Upper lobe of left lung (tissue), 6 donors: ENCODE measurements around the gene SLC26A2. TPM values are rescaled to one million over a fixed set of nuclear protein-coding genes. Genes with fewer than 3 reads are reported as not detected.

ENCODE experiments used
- ATAC-seq, 2 donors: fragments of 200-7000 bp; cut with Tn5 transposase; one replicate each; pipeline ENCODE4 v1.9.1; 2022; ENCODE audit warnings: mild to moderate bottlenecking in 2 of 2, moderate library complexity in 2 of 2; ENCODE audit not compliant: low FRiP score in 2 of 2
- DNase-seq, 2 donors: peaks; one replicate each; pipeline ENCODE4 v3.0.0-alpha.2; 2019 to 2020
- H3K27ac ChIP-seq, 4 donors: fragments of 200-600 bp; sonication (generic); one replicate each; pipeline ENCODE4 v1.5.1; 2016 to 2019
- H3K27me3 ChIP-seq, 4 donors: fragments of 200-600 bp; sonication (generic); one replicate each; pipeline ENCODE4 v1.5.1; 2017 to 2019
- H3K36me3 ChIP-seq, 4 donors: fragments of 200-600 bp; sonication (generic); one replicate each; pipeline ENCODE4 v1.5.1; 2016 to 2019
- H3K4me1 ChIP-seq, 4 donors: fragments of 200-600 bp; sonication (generic); one replicate each; pipeline ENCODE4 v1.5.1; 2018 to 2019
- H3K4me3 ChIP-seq, 4 donors: fragments of 200-600 bp; sonication (generic); one replicate each; pipeline ENCODE4 v1.5.1; 2017 to 2019; ENCODE audit warnings: mild to moderate bottlenecking in 2 of 4, moderate library complexity in 1 of 4
- H3K9me3 ChIP-seq, 4 donors: fragments of 200-600 bp; sonication (generic); one replicate each; pipeline ENCODE4 v1.5.1; 2018 to 2019
- EP300 ChIP-seq, 4 donors: sonication (generic); formaldehyde crosslinking; IDR thresholded peaks; one replicate each; pipeline ENCODE4 v1.5.1; 2017; ENCODE audit warnings: antibody characterized with exemption in 4 of 4, control low read depth in 2 of 4
- POLR2A ChIP-seq, 4 donors: fragments of 450-650 bp; IDR thresholded peaks; one replicate each; pipeline ENCODE4 v1.5.1; 2016 to 2017; ENCODE audit warnings: antibody characterized with exemption in 4 of 4, mild to moderate bottlenecking in 2 of 4
- POLR2AphosphoS5 ChIP-seq, 2 donors: sonication (generic); formaldehyde crosslinking; IDR thresholded peaks; one replicate each; pipeline ENCODE4 v1.5.1; 2017; ENCODE audit warnings: antibody characterized with exemption in 2 of 2
- WGBS, 2 donors: methylation state at CpG; one replicate each; pipeline ENCODE4 v1.1.5; 2017 to 2018; 5-methylcytosine and 5-hydroxymethylcytosine counted together
- total RNA-seq, 6 donors: library from RNA; depleted of rRNA in 4 of 6; stranded (reverse); fragments of >200 nt in 4 of 6; gene quantifications; one replicate each; pipeline versions ENCODE4 v1.1.0 to v1.2.1, GENCODE V29; 2016 to 2021
- TF ChIP-seq, protein P1 (sequence below), 6 experiments: fragments of 450-650 bp in 4 of 6; fragments of 200-600 bp in 2 of 6; sonication (generic) in 2 of 6; IDR thresholded peaks; one replicate each; pipeline ENCODE4 v1.5.1; 2016 to 2019; ENCODE audit warnings: antibody characterized with exemption in 6 of 6
- donor health status: DM: no; HTN: no; CAD: no; lungs with moderate emphysema.
- donor health status: DM: no; HTN: yes; CAD: no; lungs with severe emphysema.

SLC26A2 gene
- total RNA-seq, 6 donors from 2014 or later: 7.3 to 21.6 (median 16.8) TPM

DNA sequence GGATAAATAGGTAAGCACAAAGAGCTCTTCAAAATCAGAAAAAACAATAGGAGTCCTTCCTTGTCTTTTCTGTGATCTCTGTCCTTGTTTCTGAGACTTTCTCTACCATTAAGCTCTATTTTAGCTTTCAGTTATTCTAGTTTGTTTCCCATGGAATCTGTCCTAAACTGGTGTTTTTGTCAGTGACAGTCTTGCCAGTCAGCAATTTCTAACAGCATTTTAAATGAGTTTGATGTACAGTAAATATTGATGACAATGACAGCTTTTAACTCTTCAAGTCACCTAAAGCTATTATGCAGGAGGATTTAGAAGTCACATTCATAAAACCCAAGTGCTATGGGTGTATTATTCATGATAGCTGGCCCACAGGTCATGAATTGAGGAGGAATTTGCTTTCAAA lies 21.9 kb downstream of the SLC26A2 start:
- ATAC-seq: no peak
- no peak for DNase-seq
- Histone ChIP-seq H3K4me3 (no peak overlapping the region), H3K36me3 (peaks cover 3 to 56% (median 30%) of the 10 kb centered on the region in 4 donors), H3K4me1 (no peaks in the 10 kb centered on the region), H3K27ac (no peak overlapping the region), H3K9me3 (no peaks in the 10 kb centered on the region), H3K27me3 (no peaks in the 10 kb centered on the region)
- TF ChIP-seq POLR2A (IDR thresholded peaks at IDR 0.05) (no peak), POLR2AphosphoS5 (IDR thresholded peaks at IDR 0.05) (no peak), EP300 (IDR thresholded peaks at IDR 0.05) (no peak)
- TF ChIP-seq, protein P1, sequence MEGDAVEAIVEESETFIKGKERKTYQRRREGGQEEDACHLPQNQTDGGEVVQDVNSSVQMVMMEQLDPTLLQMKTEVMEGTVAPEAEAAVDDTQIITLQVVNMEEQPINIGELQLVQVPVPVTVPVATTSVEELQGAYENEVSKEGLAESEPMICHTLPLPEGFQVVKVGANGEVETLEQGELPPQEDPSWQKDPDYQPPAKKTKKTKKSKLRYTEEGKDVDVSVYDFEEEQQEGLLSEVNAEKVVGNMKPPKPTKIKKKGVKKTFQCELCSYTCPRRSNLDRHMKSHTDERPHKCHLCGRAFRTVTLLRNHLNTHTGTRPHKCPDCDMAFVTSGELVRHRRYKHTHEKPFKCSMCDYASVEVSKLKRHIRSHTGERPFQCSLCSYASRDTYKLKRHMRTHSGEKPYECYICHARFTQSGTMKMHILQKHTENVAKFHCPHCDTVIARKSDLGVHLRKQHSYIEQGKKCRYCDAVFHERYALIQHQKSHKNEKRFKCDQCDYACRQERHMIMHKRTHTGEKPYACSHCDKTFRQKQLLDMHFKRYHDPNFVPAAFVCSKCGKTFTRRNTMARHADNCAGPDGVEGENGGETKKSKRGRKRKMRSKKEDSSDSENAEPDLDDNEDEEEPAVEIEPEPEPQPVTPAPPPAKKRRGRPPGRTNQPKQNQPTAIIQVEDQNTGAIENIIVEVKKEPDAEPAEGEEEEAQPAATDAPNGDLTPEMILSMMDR (IDR thresholded peaks at IDR 0.05): no peak

DNA sequence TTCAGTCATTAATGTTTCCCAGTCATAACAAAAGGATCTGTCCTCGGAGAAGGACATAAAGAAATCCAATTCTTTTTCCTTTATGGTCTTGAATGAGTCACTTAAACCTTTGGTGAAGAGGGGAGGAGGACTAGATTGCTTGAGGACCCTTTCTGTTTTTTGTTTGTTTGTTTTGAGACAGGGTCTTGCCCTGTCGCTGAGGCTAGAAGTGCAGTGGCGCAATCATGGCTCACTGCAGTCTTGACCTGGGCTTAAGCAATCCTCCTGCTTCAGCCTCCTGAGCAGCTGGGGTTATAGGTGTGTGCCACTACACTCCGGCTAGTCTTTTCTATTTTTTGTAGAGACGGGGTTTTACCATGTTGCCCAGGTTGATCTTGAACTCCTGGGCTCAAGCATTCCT lies 27.6 kb downstream of the SLC26A2 start:
- no peaks in the 10 kb centered on the region for H3K9me3 ChIP-seq
- TF ChIP-seq, protein P1 (IDR thresholded peaks at IDR 0.05): no peak
- TF ChIP-seq POLR2A (IDR thresholded peaks at IDR 0.05): no peak
- no peak for TF ChIP-seq EP300 (IDR thresholded peaks at IDR 0.05)
- no peak for TF ChIP-seq POLR2AphosphoS5 (IDR thresholded peaks at IDR 0.05)
- H3K4me1 ChIP-seq: no peaks in the 10 kb centered on the region
- DNase-seq (no peak), ATAC-seq (no peak)
- peaks cover 0 to 7% (median 0%) of the 10 kb centered on the region in 4 donors for H3K36me3 ChIP-seq
- H3K4me3 ChIP-seq: no peak overlapping the region
- no peaks in the 10 kb centered on the region for H3K27me3 ChIP-seq
- no peak overlapping the region for H3K27ac ChIP-seq
- 72 to 80% methylated on average over 5 of the region's 5 CpGs for WGBS, 2 donors

GRCh38 chr5:149990518-149991376 lies 30.2 kb downstream of the SLC26A2 start:
- ATAC-seq (peak; percentile 89 to 92), DNase-seq (peak in 1 of 2 donors; percentile 80)
- 64 to 67% methylated on average over 4 of the region's 4 CpGs for WGBS, 2 donors
- no peaks in the 10 kb centered on the region for H3K9me3 ChIP-seq
- H3K4me3 ChIP-seq: no peak overlapping the region
- peaks cover 0 to 14% (median 9%) of the 10 kb centered on the region in 4 donors for H3K36me3 ChIP-seq
- H3K27ac ChIP-seq: no peak overlapping the region
- no peaks in the 10 kb centered on the region for H3K4me1 ChIP-seq
- H3K27me3 ChIP-seq: no peaks in the 10 kb centered on the region
- TF ChIP-seq EP300 (IDR thresholded peaks at IDR 0.05): no peak
- TF ChIP-seq, protein P1 (IDR thresholded peaks at IDR 0.05): peak; percentile 80 to 95 (median 90)
- TF ChIP-seq POLR2A (IDR thresholded peaks at IDR 0.05): no peak

DNA sequence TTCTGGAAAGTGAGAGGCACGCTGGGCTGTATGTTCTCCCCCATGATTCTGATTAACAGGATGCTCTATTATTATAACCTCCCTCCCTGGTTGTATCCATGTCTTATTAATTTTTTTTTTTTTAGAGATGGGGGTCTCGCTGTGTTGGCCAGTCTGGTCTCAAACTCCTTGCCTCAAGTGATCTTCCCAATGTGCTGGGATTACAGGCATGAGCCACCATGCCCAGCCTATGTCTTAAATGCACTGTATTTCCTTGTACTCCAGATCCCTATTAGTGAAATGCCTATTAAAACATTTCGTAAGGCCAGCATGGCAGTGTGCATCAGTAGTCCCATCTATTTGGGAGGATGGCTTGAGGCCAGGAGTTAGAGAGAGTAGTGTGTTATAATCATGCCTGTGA lies 32.9 kb downstream of the SLC26A2 start:
- Histone ChIP-seq H3K9me3 (no peaks in the 10 kb centered on the region), H3K36me3 (peaks cover 0 to 20% (median 9%) of the 10 kb centered on the region in 4 donors), H3K27me3 (no peaks in the 10 kb centered on the region), H3K27ac (no peak overlapping the region), H3K4me1 (no peaks in the 10 kb centered on the region), H3K4me3 (no peak overlapping the region)
- TF ChIP-seq POLR2AphosphoS5 (IDR thresholded peaks at IDR 0.05) (no peak), EP300 (IDR thresholded peaks at IDR 0.05) (no peak)
- TF ChIP-seq, protein P1 (IDR thresholded peaks at IDR 0.05): no peak
- ATAC-seq: no peak
- 95 to 99% methylated on average over 3 of the region's 3 CpGs for WGBS, 2 donors
- DNase-seq: no peak
